Stimulated activated naive CD8-positive, alpha-beta T cell treated with anti-CD3 and anti-CD28 coated beads, Interleukin-15, amount 100 ng/mL, for 72 hours (primary cell): ENCODE results near the gene CHD2.
"Not testable (repeated sequence)": the region's sequence is repeated elsewhere in the genome, so short reads cannot be mapped to it uniquely, and the experiment has no call there.

ENCODE experiments used
- ATAC-seq: fragments of 150-1000 bp; cut with Tn5 transposase; 2 replicates; pipeline ENCODE4 v1.10.0; 2021; ENCODE audit warnings: mild to moderate bottlenecking, moderate library complexity
- DNase-seq, 2 donors: peaks; one replicate each; pipeline ENCODE4 v3.0.0; 2021 to 2022
- H3K27ac Mint-ChIP-seq, 2 donors: one replicate each; pipeline ENCODE4 v1.8.0; 2022; ENCODE audit warnings: mild to moderate bottlenecking in 2 of 2, mixed read lengths in 2 of 2, moderate library complexity in 2 of 2
- H3K27me3 Mint-ChIP-seq: one replicate; pipeline ENCODE4 v1.8.0; 2022; ENCODE audit warnings: mixed read lengths
- H3K4me1 Mint-ChIP-seq: one replicate; pipeline ENCODE4 v1.8.0; 2022; ENCODE audit warnings: mild to moderate bottlenecking, mixed read lengths
- H3K4me3 Mint-ChIP-seq, 2 donors: one replicate each; pipeline ENCODE4 v1.8.0; 2022; ENCODE audit warnings: mild to moderate bottlenecking in 2 of 2, mixed read lengths in 2 of 2, moderate library complexity in 1 of 2
- H3K9me3 Mint-ChIP-seq, 2 donors: one replicate each; pipeline ENCODE4 v1.8.0; 2022; ENCODE audit warnings: mixed read lengths in 2 of 2

The CHD2 gene

GRCh38 chr15:93032515-93033206, 132.5 kb downstream of the CHD2 start:
- not testable (repeated sequence) for H3K27ac Mint-ChIP-seq, H3K9me3 Mint-ChIP-seq, H3K4me3 Mint-ChIP-seq, DNase-seq, H3K27me3 Mint-ChIP-seq, ATAC-seq
- peaks cover 55% of the 10 kb centered on the region for H3K4me1 Mint-ChIP-seq

- Mint-ChIP-seq H3K27ac (no peak overlapping the region), H3K4me1 (peaks cover 47% of the 10 kb centered on the region), H3K4me3 (no peak overlapping the region), H3K9me3 (no peaks in the 10 kb centered on the region), H3K27me3 (no peaks in the 10 kb centered on the region)
- no peak for ATAC-seq
- DNase-seq = no peak
These were observed 133.4 kb downstream of the CHD2 start for GRCh38 chr15:93033434-93034045.

- H3K4me1 Mint-ChIP-seq = peaks cover 37% of the 10 kb centered on the region
These were observed 134.4 kb downstream of the CHD2 start for GRCh38 chr15:93034512-93034911.

GRCh38 chr15:93035092-93035915, 135.2 kb downstream of the CHD2 start:
- ATAC-seq (peak; percentile 26), DNase-seq (no peak)
- Mint-ChIP-seq H3K9me3 (no peaks in the 10 kb centered on the region), H3K27me3 (no peaks in the 10 kb centered on the region), H3K27ac (peak overlapping the region in 1 of 2 donors; percentile 2), H3K4me3 (peak overlapping the region in 1 of 2 donors; percentile 15), H3K4me1 (peaks cover 29% of the 10 kb centered on the region)

More at GRCh38 chr15:93034512-93034911, 134.4 kb downstream of the CHD2 start:
- Mint-ChIP-seq H3K27me3 (no peaks in the 10 kb centered on the region), H3K27ac (no peak overlapping the region), H3K4me3 (no peak overlapping the region), H3K9me3 (no peaks in the 10 kb centered on the region)
- no peak for DNase-seq
- no peak for ATAC-seq

- H3K27ac Mint-ChIP-seq = peak overlapping the region in 1 of 2 donors; percentile 81
- H3K27me3 Mint-ChIP-seq = no peaks in the 10 kb centered on the region
- peak; percentile 49 to 53 for DNase-seq
These were observed 136.1 kb downstream of the CHD2 start for GRCh38 chr15:93035953-93036810.

GRCh38 chr15:93036951-93037819, 137.1 kb downstream of the CHD2 start:
- Mint-ChIP-seq H3K9me3 (no peaks in the 10 kb centered on the region), H3K27me3 (no peaks in the 10 kb centered on the region), H3K4me3 (no peak overlapping the region), H3K4me1 (peaks cover 16% of the 10 kb centered on the region), H3K27ac (no peak overlapping the region)
- DNase-seq (no peak), ATAC-seq (no peak)

More at GRCh38 chr15:93035953-93036810, 136.1 kb downstream of the CHD2 start:
- Mint-ChIP-seq H3K9me3 (no peaks in the 10 kb centered on the region), H3K4me3 (peak overlapping the region; percentile 40 to 71), H3K4me1 (peaks cover 20% of the 10 kb centered on the region)
- peak; percentile 83 for ATAC-seq

GRCh38 chr15:93037820-93038705, 137.9 kb downstream of the CHD2 start:
- ATAC-seq (no peak), DNase-seq (no peak)
- Mint-ChIP-seq H3K27me3 (no peaks in the 10 kb centered on the region), H3K4me1 (peaks cover 16% of the 10 kb centered on the region), H3K27ac (peak overlapping the region in 1 of 2 donors; percentile 19), H3K4me3 (no peak overlapping the region), H3K9me3 (no peaks in the 10 kb centered on the region)

- not testable (repeated sequence) for ATAC-seq, H3K27ac Mint-ChIP-seq, H3K9me3 Mint-ChIP-seq, H3K4me3 Mint-ChIP-seq, DNase-seq, H3K27me3 Mint-ChIP-seq
- peaks cover 16% of the 10 kb centered on the region for H3K4me1 Mint-ChIP-seq
These were observed 139.6 kb downstream of the CHD2 start for GRCh38 chr15:93039562-93040287.

- DNase-seq (no peak), ATAC-seq (no peak)
- H3K4me3 Mint-ChIP-seq = no peak overlapping the region
- no peaks in the 10 kb centered on the region for H3K27me3 Mint-ChIP-seq
- peak overlapping the region in 1 of 2 donors; percentile 9 for H3K27ac Mint-ChIP-seq
- H3K4me1 Mint-ChIP-seq = peaks cover 11% of the 10 kb centered on the region
- H3K9me3 Mint-ChIP-seq = no peaks in the 10 kb centered on the region
These were observed 140.4 kb downstream of the CHD2 start for GRCh38 chr15:93040288-93041158.

GRCh38 chr15:93041159-93041547, 141.0 kb downstream of the CHD2 start:
- Mint-ChIP-seq H3K9me3 (peaks cover 4 to 5% of the 10 kb centered on the region in 2 donors), H3K27me3 (no peaks in the 10 kb centered on the region), H3K4me1 (peaks cover 6% of the 10 kb centered on the region), H3K27ac (no peak overlapping the region), H3K4me3 (no peak overlapping the region)
- DNase-seq (no peak), ATAC-seq (no peak)

- no peak for DNase-seq
- H3K4me1 Mint-ChIP-seq = no peaks in the 10 kb centered on the region
- peaks cover 5% of the 10 kb centered on the region for H3K27me3 Mint-ChIP-seq
- no peak for ATAC-seq
- H3K4me3 Mint-ChIP-seq = no peak overlapping the region
- no peak overlapping the region for H3K27ac Mint-ChIP-seq
- H3K9me3 Mint-ChIP-seq = peaks cover 6 to 12% of the 10 kb centered on the region in 2 donors
These were observed 142.1 kb downstream of the CHD2 start for GRCh38 chr15:93042211-93042610.

GRCh38 chr15:93042691-93043378, 142.7 kb downstream of the CHD2 start:
- Mint-ChIP-seq H3K4me1 (peaks cover 6% of the 10 kb centered on the region), H3K9me3 (peaks cover 6 to 12% of the 10 kb centered on the region in 2 donors), H3K27ac (no peak overlapping the region), H3K4me3 (no peak overlapping the region), H3K27me3 (peaks cover 11% of the 10 kb centered on the region)
- ATAC-seq (no peak), DNase-seq (no peak)
